22Rv1 (cell line): Measurements from ENCODE around the gene ZNF654.

ENCODE experiments used
- CTCF ChIP-seq: fragments of 450-650 bp; IDR thresholded peaks from 2 replicates; pipeline ENCODE4 v1.5.1; 2017; ENCODE audit warnings: mild to moderate bottlenecking
- ZFX ChIP-seq: fragments of 450-650 bp; IDR thresholded peaks from 2 replicates; pipeline ENCODE4 v1.6.1; 2017; ENCODE audit warnings: antibody characterized with exemption, borderline replicate concordance

GRCh38 chr3:88030210-88030609 lies 28.8 kb upstream of the ZNF654 start:
- TF ChIP-seq CTCF (no peak), ZFX (no peak)
